Nephron (organoid): Measurements from ENCODE around the gene TECPR1.
"Not testable (repeated sequence)": the region's sequence is repeated elsewhere in the genome, so short reads cannot be mapped to it uniquely, and the experiment has no call there.

Experiments used
- H3K27ac Mint-ChIP-seq, 3 experiments: 2 replicates each; pipeline ENCODE4 v1.8.0; 2020; ENCODE audit warnings: mixed read lengths in 3 of 3, mild to moderate bottlenecking in 2 of 3, moderate library complexity in 1 of 3
- H3K27me3 Mint-ChIP-seq: 2 replicates; pipeline ENCODE4 v1.8.0; 2021; ENCODE audit warnings: low read depth, mild to moderate bottlenecking, moderate library complexity, mixed read lengths
- H3K36me3 Mint-ChIP-seq: 2 replicates; pipeline ENCODE4 v1.8.0; 2020; ENCODE audit warnings: low read depth, mixed read lengths
- H3K4me1 Mint-ChIP-seq: 2 replicates; pipeline ENCODE4 v1.8.0; 2020; ENCODE audit warnings: mixed read lengths
- H3K4me3 Mint-ChIP-seq, 3 experiments: 2 replicates each; pipeline ENCODE4 v1.8.0; 2020; ENCODE audit warnings: mild to moderate bottlenecking in 3 of 3, mixed read lengths in 3 of 3, moderate library complexity in 2 of 3
- H3K9me3 Mint-ChIP-seq: 2 replicates; pipeline ENCODE4 v1.8.0; 2020; ENCODE audit warnings: mixed read lengths
- CTCF ChIP-seq, 3 experiments: fragments of 200-600 bp; sonication (generic); IDR thresholded peaks; one replicate each; pipeline ENCODE4 v1.5.0; 2021; ENCODE audit warnings: antibody characterized with exemption in 3 of 3; ENCODE audit not compliant: unreplicated experiment in 3 of 3

TECPR1 gene

DNA sequence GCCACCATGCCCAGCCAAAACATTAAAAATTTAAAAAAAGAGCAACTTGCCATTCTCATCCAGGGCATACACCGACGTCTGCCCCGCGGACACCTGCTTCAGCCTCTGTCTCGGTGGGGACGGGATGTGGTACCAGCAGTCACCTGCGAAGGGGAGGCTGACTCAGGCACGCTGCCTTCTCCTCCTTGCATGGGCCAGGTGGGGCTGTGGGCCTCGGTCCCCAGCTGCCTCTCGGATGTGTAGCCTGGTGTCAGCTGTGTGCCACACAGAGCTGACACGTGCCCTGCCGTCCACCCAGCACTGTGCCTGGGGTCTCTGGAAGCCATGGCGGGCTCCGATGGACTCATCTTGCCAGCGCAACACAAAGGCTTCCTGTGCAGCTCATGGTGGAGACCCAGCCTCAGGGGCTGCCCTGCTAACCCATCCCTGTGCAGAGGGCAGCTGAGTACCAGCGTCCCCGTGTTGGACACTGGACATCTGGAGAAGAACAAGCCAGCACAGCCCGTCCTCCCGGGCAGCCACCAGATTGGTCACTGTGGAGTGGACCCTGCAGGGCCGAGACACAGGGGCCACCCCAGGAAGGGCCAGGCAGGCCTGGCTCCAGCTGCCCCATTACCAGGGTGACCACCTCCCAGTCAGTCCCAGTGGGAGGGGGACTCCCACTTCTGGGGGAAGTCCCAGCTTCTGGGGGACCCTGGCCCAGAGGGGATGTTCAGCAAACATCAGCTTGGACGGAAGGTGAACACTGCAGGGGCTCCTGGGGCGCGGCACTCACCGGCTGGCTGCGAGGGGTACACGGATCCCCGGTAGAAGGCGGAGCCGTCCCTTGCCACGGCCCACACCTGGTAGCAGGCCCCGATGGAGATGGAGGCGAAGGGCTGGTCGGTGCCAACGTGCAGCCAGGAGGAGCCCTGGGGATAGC is 30.2 kb downstream of the TECPR1 start:
- Mint-ChIP-seq H3K27ac (no peak overlapping the region), H3K9me3 (no peaks in the 10 kb centered on the region), H3K36me3 (peaks cover 24% of the 10 kb centered on the region), H3K4me3 (no peak overlapping the region), H3K27me3 (no peaks in the 10 kb centered on the region), H3K4me1 (peaks cover 6% of the 10 kb centered on the region)
- TF ChIP-seq CTCF (IDR thresholded peaks at IDR 0.05; ENCODE audit: unreplicated experiment in 3 of 3) = no peak

DNA sequence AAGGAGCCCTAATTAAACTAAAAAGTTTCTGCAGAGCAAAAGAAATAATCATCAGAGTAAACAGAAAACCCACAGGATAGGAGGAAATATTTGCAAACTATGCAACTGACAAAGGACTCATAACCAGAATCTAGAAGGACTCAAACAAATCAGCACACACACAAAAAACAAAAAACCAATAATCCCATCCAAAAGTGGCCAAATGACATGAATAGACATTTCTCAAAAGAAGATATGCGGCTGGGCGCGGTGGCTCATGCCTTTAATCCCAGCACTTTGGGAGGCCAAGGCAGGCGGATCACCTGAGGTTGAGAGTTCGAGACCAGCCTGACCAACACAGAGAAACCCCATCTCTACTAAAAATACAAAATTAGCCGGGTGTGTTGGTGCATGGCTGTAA is 32.6 kb downstream of the TECPR1 start:
- H3K27ac Mint-ChIP-seq, H3K27me3 Mint-ChIP-seq, H3K4me3 Mint-ChIP-seq, H3K9me3 Mint-ChIP-seq, H3K4me1 Mint-ChIP-seq: not testable (repeated sequence)
- H3K36me3 Mint-ChIP-seq = peaks cover 17% of the 10 kb centered on the region

DNA sequence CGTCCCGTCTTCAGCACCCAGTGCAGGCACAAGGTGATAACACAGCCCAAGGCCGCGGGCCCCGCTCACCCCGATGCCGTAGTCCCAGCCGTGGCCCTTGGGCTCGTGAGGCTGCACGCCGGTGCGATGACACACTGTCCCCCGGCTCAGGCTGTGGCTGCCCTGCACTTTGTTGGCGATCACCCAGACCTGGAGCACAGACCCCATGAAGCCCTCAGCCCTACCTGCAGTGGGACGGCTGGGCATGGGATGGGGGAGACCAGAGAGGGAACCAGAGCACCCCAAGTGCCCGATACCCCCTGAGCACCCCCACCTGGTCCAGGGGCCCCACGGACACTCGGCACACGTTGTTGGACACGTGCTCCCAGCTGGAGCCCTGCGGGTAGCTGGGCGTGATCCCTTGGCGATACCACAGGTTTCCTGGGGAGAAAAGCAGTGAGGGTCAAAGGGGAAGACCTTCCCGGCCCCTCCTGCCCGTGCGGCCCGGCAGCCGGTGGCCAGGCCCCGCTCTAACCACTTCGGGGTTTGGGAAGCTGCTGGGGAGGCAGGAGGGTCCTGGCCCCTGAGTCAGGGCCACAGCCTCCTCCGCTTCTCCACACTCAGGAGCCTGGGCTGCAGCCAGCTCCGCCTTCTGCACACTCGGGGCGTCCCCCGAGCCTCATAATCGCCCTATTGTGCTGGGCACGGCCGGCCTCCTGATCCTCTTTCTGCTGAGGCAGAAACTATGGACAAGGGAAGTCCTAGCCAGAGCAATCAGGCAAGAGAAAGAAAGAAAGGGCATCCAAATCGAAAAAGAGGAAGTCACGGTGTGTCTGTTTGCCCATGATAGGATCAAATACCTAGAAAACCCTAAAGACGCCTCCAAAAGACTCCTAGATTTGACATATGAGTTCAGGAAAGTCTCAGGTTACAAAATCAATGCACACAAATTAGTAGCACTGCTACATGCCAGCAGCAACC is 34.1 kb downstream of the TECPR1 start:
- H3K27ac Mint-ChIP-seq = peak overlapping the region in 1 of 3 experiments; percentile 12
- H3K36me3 Mint-ChIP-seq = peaks cover 17% of the 10 kb centered on the region
- H3K4me1 Mint-ChIP-seq = peaks cover 6% of the 10 kb centered on the region
- H3K27me3 Mint-ChIP-seq = no peaks in the 10 kb centered on the region
- no peaks in the 10 kb centered on the region for H3K9me3 Mint-ChIP-seq
- TF ChIP-seq CTCF (IDR thresholded peaks at IDR 0.05; ENCODE audit: unreplicated experiment in 3 of 3) = no peak
- H3K4me3 Mint-ChIP-seq = no peak overlapping the region

DNA sequence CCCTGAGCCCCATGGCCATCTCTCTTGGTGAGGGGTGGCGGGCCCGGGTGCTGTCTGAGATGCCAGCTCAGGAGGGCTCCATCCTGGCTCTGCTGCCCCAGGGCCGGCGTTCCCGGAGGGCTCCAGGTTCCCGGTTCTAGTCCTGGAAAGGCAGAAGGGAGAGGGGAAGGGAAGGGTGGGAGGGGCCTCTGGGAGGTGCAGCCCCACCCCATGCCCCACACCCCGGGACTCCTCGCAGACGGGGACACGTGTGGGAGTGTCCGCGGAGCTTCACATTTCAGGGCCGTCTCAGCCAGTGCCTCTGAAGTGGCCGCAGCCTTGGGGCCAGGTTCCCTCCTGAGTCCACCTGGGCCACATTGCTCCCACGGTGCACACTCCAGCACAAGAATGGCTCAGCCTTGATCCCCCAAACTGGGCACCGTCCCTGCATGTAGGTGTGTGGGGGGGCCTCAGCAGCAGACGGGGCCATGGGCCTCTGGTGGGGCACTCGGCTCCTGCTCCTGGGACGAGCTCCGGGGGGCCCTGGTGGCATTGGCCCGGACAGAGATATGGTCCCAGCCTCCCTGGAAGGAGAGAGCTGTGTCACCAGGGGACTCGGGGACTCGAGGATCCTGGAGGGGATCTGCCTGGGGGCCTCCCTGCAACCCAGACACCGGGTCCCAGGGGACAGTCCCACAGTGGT is 35.0 kb downstream of the TECPR1 start:
- peaks cover 6% of the 10 kb centered on the region for H3K4me1 Mint-ChIP-seq
- peaks cover 17% of the 10 kb centered on the region for H3K36me3 Mint-ChIP-seq
- TF ChIP-seq CTCF (IDR thresholded peaks at IDR 0.05; ENCODE audit: unreplicated experiment in 3 of 3) = no peak
- H3K27me3 Mint-ChIP-seq = no peaks in the 10 kb centered on the region
- H3K4me3 Mint-ChIP-seq = no peak overlapping the region
- H3K27ac Mint-ChIP-seq = no peak overlapping the region
- H3K9me3 Mint-ChIP-seq = no peaks in the 10 kb centered on the region

DNA sequence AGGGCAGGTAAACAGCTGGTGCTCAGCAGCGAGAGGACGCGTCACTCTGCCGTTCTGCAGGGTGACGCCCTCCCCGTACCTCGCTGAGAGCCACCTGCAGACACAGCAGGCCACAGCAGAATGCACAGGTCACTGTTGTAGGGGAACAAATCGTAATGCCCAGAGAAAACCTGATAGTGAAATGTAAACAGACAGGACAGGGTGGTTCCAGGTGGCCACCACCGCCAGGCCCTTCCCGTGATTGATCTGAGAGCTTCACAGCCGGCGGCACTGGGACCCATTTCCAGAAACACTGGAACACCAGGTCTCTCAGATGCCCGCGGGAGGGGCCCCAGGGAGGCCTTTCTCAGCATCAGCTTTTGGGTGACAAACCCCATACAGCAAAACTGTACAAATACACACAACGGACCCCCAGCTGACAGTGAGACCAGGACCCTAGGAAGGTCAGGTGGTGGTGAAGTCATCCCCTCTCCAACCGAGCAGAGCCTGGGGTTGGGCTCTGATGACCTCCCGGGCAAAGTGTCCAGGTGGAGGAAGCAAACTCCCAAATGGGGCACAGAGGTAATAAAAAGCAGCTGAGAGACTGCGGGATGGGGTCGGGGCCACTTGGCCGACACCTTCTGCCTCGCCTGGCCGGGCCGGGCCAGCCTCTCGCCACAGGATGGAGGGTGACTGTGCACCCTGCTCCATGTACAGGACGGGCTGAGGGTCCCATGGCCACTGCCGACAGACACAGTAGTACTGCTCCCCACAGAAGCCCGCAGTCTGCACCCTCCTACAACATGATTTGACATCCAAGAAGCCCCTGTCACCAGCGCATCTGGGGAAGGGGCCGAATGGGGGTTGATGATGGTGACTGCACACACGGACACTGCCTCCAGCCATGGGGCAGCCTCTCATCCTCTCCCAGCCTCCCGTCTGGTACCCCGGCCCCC is 36.2 kb downstream of the TECPR1 start:
- H3K27me3 Mint-ChIP-seq = no peaks in the 10 kb centered on the region
- H3K27ac Mint-ChIP-seq = no peak overlapping the region
- no peak overlapping the region for H3K4me3 Mint-ChIP-seq
- H3K9me3 Mint-ChIP-seq = no peaks in the 10 kb centered on the region
- H3K4me1 Mint-ChIP-seq = peaks cover 6% of the 10 kb centered on the region
- peaks cover 17% of the 10 kb centered on the region for H3K36me3 Mint-ChIP-seq
- TF ChIP-seq CTCF (IDR thresholded peaks at IDR 0.05; ENCODE audit: unreplicated experiment in 3 of 3) = no peak
